ENCODE data around the gene CDK8. TPM values are rescaled to one million over a fixed set of nuclear protein-coding genes. Genes with fewer than 3 reads are reported as not detected.

Gene CDK8
- total RNA-seq, 4 donors from 2014 or later = 9.6 to 17.7 (median 13.7) TPM

GRCh38 chr13:26412263-26412662 is 158.3 kb downstream of the CDK8 start:
- DNase-seq (ENCODE audit: low spot score in 2 of 2) = no peak
- Histone ChIP-seq H3K4me3 (no peak overlapping the region), H3K4me1 (no peaks in the 10 kb centered on the region), H3K27ac (no peak overlapping the region), H3K27me3 (no peaks in the 10 kb centered on the region), H3K36me3 (peaks cover 0 to 14% (median 0%) of the 10 kb centered on the region in 3 donors), H3K9me3 (peaks cover 0 to 15% (median 0%) of the 10 kb centered on the region in 4 donors)
- 52 to 63% methylated on average over 1 of the region's 1 CpG for WGBS, 2 donors
- no peak for TF ChIP-seq CTCF (IDR thresholded peaks at IDR 0.05)
- no peak for TF ChIP-seq POLR2A (IDR thresholded peaks at IDR 0.05)
- no peak for TF ChIP-seq EP300 (IDR thresholded peaks at IDR 0.05)

- Histone ChIP-seq H3K27me3 (no peaks in the 10 kb centered on the region), H3K9me3 (peaks cover 0 to 15% (median 0%) of the 10 kb centered on the region in 4 donors), H3K4me3 (no peak overlapping the region), H3K36me3 (peaks cover 0 to 6% (median 0%) of the 10 kb centered on the region in 3 donors), H3K4me1 (no peaks in the 10 kb centered on the region), H3K27ac (no peak overlapping the region)
- 81% methylated on average over 5 of the region's 5 CpGs for WGBS, 2 donors
- no peak for DNase-seq (ENCODE audit: low spot score in 2 of 2)
- TF ChIP-seq CTCF (IDR thresholded peaks at IDR 0.05) (no peak), POLR2A (IDR thresholded peaks at IDR 0.05) (no peak), EP300 (IDR thresholded peaks at IDR 0.05) (no peak)
Observed at GRCh38 chr13:26412936-26413716, 159.2 kb downstream of the CDK8 start.

- H3K9me3 ChIP-seq = no peaks in the 10 kb centered on the region
- no peaks in the 10 kb centered on the region for H3K36me3 ChIP-seq
- WGBS, 2 donors = 51 to 60% methylated on average over 4 of the region's 4 CpGs
- no peak for DNase-seq (ENCODE audit: low spot score in 2 of 2)
- no peak overlapping the region for H3K27ac ChIP-seq
- no peaks in the 10 kb centered on the region for H3K27me3 ChIP-seq
- TF ChIP-seq CTCF (IDR thresholded peaks at IDR 0.05) (no peak), POLR2A (IDR thresholded peaks at IDR 0.05) (no peak), EP300 (IDR thresholded peaks at IDR 0.05) (no peak)
- H3K4me3 ChIP-seq = no peak overlapping the region
- no peaks in the 10 kb centered on the region for H3K4me1 ChIP-seq
Observed at GRCh38 chr13:26420282-26420960, 166.5 kb downstream of the CDK8 start.

- WGBS, 2 donors = 93 to 97% methylated on average over 7 of the region's 7 CpGs
- Histone ChIP-seq H3K27me3 (no peaks in the 10 kb centered on the region), H3K9me3 (no peaks in the 10 kb centered on the region), H3K4me3 (no peak overlapping the region), H3K27ac (no peak overlapping the region), H3K4me1 (no peaks in the 10 kb centered on the region), H3K36me3 (no peaks in the 10 kb centered on the region)
- TF ChIP-seq POLR2A (IDR thresholded peaks at IDR 0.05) (no peak), EP300 (IDR thresholded peaks at IDR 0.05) (no peak), CTCF (IDR thresholded peaks at IDR 0.05) (no peak)
- DNase-seq (ENCODE audit: low spot score in 2 of 2) = no peak
Observed at GRCh38 chr13:26422036-26422435, 168.1 kb downstream of the CDK8 start.

GRCh38 chr13:26423629-26424028 is 169.7 kb downstream of the CDK8 start:
- Histone ChIP-seq H3K9me3 (no peaks in the 10 kb centered on the region), H3K4me1 (no peaks in the 10 kb centered on the region), H3K27ac (no peak overlapping the region), H3K4me3 (no peak overlapping the region), H3K36me3 (no peaks in the 10 kb centered on the region), H3K27me3 (no peaks in the 10 kb centered on the region)
- no peak for DNase-seq (ENCODE audit: low spot score in 2 of 2)
- 53 to 56% methylated on average over 3 of the region's 3 CpGs for WGBS, 2 donors
- no peak for TF ChIP-seq CTCF (IDR thresholded peaks at IDR 0.05)
- TF ChIP-seq EP300 (IDR thresholded peaks at IDR 0.05) = no peak
- no peak for TF ChIP-seq POLR2A (IDR thresholded peaks at IDR 0.05)

All from tibial nerve (tissue), 4 donors.